DND-41 (cell line): ENCODE results near the gene CACNA1I.

Experiments
- EZH2 ChIP-seq: IDR thresholded peaks from 3 replicates; pipeline ENCODE4 v1.6.1; 2012; ENCODE audit warnings: borderline replicate concordance, low read depth, mild to moderate bottlenecking, moderate library complexity, low read length, inconsistent platforms; ENCODE audit not compliant: severe bottlenecking
- TF ChIP-seq, protein P1 (sequence below): IDR thresholded peaks from 2 replicates; pipeline ENCODE4 v1.5.1; 2012; ENCODE audit warnings: borderline replicate concordance, low read length, moderate library complexity, mild to moderate bottlenecking; ENCODE audit not compliant: poor library complexity, severe bottlenecking; ENCODE audit errors: extremely low read depth

DNA sequence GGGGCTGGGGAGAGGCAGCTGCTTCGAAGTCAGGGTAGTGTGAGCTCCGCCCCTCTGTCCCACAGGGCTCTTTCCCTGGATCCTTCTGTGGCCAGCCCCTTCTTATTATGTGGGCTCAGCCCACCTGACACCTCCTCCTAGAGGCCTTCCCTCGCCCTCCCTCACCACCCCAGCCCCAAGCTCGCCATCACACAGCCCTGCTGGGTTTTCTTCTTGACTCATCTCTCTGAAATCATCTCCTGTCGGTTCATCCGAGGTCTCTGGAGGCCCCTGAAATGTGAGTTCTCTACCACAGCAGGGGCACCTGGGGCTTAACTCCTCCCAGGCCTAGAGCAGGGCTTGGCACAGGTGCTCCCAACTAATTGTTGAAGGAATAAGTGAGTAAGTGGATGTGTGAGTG, 65.2 kb downstream of the CACNA1I start:
- no peak for TF ChIP-seq EZH2
- TF ChIP-seq, protein P1, sequence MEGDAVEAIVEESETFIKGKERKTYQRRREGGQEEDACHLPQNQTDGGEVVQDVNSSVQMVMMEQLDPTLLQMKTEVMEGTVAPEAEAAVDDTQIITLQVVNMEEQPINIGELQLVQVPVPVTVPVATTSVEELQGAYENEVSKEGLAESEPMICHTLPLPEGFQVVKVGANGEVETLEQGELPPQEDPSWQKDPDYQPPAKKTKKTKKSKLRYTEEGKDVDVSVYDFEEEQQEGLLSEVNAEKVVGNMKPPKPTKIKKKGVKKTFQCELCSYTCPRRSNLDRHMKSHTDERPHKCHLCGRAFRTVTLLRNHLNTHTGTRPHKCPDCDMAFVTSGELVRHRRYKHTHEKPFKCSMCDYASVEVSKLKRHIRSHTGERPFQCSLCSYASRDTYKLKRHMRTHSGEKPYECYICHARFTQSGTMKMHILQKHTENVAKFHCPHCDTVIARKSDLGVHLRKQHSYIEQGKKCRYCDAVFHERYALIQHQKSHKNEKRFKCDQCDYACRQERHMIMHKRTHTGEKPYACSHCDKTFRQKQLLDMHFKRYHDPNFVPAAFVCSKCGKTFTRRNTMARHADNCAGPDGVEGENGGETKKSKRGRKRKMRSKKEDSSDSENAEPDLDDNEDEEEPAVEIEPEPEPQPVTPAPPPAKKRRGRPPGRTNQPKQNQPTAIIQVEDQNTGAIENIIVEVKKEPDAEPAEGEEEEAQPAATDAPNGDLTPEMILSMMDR, result no peak
